HG03280 (cell line): ENCODE results near the gene TSPAN2.

Source experiments
- ATAC-seq: cut with Tn5 transposase; IDR thresholded peaks from one replicate; pipeline ENCODE4 v1.9.1; 2021; ENCODE audit warnings: mild to moderate bottlenecking, moderate library complexity; ENCODE audit not compliant: unreplicated experiment

The TSPAN2 gene

GRCh38 chr1:115089420-115090185 is at the start of gene TSPAN2:
Gene TSPAN2 (minus strand): TSS chr1:115089503. CDS start chr1:115089432, 71 bp downstream.
- ATAC-seq: no peak

GRCh38 chr1:115138973-115139372 is 49.7 kb upstream of the TSPAN2 start:
- ATAC-seq: peak; percentile 85

DNA sequence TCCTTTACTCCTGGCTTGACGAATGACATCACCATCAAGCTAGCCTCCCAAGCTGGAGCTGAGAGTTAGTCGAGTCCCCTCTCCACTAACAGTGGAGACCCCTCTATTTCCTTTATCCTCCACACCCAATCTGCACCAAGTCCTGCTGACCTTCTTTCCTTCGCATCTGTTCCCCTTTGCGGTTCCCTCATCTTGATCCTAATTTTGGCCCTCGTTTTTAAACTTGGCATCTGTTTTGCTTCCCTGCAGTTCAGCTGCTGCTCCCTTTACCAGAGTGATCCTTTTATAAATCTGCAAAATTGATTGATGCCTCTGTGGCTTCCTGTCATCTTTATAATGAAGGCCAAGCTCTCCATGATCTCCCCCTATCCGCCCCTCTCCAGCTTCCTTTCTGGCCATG is 49.0 kb upstream of the TSPAN2 start:
- ATAC-seq: no peak

DNA sequence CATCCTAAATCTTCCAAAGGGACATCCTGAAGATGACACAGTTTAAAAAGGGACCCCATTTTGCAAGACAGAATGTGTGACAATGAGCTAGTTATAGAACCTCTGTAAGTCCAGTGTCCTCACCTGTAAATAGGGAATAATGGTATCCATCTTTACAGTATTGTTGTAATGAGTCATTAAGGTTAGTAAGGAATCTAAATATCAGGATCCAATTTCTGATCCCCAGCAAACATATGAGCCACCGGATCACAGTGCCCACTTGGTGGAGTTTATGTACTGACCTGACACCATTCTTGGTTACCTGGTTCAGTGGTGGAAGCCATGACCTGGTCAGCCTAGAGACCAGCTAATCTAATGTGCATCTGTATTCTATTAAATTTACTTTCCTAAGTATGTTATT is 47.9 kb upstream of the TSPAN2 start:
- no peak for ATAC-seq

- ATAC-seq: no peak
Observed at GRCh38 chr1:115136706-115137105, 47.4 kb upstream of the TSPAN2 start.

DNA sequence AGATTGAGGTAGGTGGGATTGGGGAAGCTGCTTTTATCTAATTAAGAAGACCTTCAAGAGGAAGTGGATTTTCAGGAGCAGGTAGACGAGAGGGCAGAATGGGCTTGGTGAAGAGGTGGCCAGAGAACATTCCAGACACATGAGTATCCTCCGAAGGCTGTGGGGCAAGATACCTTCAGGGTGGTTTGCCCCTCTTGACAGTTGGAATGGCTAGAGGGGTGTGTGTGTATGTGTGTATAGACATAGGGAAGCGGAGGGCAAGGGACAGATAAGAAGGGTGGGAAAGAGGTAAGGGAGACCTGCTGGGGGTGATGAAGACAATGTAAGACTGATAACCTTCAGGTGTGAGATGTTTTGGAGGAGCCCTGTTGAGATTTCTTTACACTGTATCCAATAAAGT is 46.8 kb upstream of the TSPAN2 start:
- no peak for ATAC-seq

- no peak for ATAC-seq
Observed at GRCh38 chr1:115135681-115136080, 46.4 kb upstream of the TSPAN2 start.

DNA sequence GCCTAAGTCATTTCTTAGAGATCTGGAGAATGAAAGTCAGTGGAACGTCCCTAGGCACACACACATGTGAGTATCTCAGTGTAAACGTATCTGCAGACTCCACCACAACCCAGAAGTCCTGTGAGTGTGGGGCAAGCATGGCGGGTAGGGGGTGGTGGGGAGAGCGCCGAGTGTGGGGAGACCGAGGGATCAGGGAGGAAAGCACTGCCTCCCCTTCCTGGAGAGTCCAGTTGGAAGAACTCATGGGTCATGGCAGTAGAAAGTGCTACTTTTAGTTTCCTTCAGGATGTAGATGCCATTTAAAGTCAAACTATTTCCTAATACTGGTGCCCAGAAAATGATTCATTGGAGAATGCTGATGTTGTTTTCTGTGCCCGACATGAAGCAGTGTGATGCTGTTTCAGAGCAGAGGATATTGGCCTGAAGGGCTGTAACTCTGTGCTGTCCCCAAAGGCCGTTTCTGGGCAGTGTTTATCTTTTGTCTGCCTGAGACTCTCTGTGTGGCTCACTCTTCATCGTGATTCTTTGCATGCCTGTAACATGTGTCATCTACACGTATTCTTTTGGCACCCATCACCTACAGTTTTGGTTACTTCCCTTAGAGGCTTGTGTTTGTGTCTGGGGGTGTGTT is 45.7 kb upstream of the TSPAN2 start:
- no peak for ATAC-seq

GRCh38 chr1:115134231-115134630 is 44.9 kb upstream of the TSPAN2 start:
- no peak for ATAC-seq

DNA sequence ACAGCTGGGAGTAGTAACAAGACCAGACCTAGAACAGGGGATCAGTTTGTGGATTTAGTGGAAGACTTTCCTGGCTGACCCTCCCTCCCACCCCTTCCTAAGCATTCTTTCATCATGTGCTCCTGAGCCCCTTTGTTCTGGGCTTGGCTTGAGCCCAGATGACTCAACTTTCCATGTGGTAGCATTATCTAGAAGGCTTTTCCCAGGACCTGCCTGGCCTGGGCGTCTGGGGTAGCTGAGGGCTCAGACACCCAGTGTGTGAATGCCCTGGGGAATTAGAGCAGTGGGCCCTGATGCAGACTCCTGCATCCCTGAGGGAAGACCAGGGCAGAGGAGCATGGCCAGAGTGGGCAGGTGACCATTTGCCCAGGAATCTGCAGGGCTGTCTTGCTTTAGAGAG is 44.1 kb upstream of the TSPAN2 start:
- no peak for ATAC-seq

- ATAC-seq: no peak
Observed at GRCh38 chr1:115130786-115131185, 41.5 kb upstream of the TSPAN2 start.

DNA sequence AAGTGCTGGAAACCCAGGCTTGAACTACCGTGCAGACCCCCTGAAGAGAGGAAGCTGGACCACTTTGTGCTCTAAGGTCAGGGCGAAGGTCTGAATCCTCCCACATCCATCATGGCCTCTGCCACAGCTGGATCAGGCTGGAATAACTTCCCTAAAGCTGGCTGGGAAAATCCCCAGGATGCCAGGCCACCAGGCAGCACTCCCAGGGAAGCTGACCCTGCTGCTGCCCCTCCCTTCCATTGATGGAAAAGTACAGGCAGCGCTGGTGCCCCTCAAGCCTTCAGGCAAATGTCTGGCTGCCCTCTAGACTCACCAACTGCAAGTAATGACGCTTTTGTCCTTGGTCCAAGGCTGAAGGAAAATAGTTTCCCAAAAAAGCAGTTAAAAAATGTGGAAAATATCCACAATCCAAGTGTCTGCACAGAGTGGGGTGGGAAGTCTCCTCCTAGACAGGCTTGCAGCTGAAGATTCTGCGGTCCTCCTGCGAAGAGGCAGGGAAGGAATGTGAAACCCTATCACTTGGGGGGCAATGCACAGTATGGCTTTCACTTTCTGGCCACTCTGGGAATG is 39.9 kb upstream of the TSPAN2 start:
- no peak for ATAC-seq

- ATAC-seq: no peak
Observed at GRCh38 chr1:115127539-115127938, 38.2 kb upstream of the TSPAN2 start.

DNA sequence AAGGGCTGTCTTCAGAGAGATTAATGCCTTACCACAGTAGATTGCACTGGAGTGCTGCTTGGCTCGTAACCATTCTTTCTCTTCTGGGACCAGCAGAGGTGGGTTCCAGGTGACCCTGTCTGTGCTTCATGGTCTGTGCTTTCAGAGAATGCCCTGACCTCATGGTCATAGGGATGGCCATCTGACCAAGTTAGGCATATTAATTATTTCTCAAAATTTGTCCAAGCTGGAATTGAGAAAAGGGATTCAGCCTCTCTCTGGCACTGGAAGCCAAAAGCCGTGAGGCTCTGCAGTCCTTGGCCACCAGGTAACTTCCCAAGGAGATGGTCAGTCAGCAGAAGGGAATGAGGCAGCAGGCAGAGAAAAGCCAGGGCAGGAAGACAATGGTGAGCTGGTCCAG is 37.2 kb upstream of the TSPAN2 start:
- ATAC-seq: no peak

DNA sequence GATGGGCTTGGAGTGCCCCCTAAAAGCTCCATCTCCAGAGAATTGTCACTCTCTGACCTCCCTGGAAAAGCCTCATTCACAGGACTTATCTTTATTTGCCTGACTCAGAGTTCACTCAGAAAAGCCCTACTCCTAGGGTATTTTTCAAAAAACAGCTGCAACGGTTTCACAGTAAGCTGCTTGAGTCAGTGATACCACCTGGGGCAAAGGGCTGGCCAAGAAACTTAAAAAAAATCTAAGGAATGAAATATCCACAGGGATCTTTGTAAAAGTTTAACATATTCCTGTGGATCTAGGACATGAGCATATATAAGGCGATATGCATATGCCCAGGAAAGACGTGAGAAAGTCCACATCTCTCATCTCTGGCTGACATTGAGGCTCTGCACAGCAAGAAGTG is 33.8 kb upstream of the TSPAN2 start:
- ATAC-seq: no peak

- no peak for ATAC-seq
Observed at GRCh38 chr1:115121793-115122192, 32.5 kb upstream of the TSPAN2 start.

GRCh38 chr1:115120296-115120695 is 31.0 kb upstream of the TSPAN2 start:
- no peak for ATAC-seq

GRCh38 chr1:115118611-115119010 is 29.3 kb upstream of the TSPAN2 start:
- no peak for ATAC-seq

- no peak for ATAC-seq
Observed at GRCh38 chr1:115118086-115118485, 28.8 kb upstream of the TSPAN2 start.

DNA sequence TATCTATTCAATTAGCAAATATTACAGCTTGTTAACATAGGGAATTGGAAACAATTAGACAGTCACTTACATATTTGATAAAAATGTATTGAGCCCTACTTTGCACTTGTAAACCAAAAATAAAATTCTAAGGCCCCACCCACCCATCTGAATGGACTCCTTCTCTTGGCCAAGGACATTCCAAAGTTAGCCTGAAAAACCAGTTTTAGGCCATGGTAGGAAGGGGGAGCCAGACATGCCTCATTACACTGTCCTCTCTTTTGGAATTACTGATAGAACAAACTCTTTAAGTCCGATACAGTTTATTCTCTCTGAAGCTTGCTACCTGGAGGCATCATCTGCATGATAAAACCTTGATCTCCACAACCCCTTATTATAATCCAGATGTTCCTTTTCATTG is 28.0 kb upstream of the TSPAN2 start:
- no peak for ATAC-seq

GRCh38 chr1:115116512-115116911 is 27.2 kb upstream of the TSPAN2 start:
- ATAC-seq: no peak

GRCh38 chr1:115115521-115116161 is 26.3 kb upstream of the TSPAN2 start:
- no peak for ATAC-seq
